ENCODE results near the gene ANKRD13B.

The ANKRD13B gene

DNA sequence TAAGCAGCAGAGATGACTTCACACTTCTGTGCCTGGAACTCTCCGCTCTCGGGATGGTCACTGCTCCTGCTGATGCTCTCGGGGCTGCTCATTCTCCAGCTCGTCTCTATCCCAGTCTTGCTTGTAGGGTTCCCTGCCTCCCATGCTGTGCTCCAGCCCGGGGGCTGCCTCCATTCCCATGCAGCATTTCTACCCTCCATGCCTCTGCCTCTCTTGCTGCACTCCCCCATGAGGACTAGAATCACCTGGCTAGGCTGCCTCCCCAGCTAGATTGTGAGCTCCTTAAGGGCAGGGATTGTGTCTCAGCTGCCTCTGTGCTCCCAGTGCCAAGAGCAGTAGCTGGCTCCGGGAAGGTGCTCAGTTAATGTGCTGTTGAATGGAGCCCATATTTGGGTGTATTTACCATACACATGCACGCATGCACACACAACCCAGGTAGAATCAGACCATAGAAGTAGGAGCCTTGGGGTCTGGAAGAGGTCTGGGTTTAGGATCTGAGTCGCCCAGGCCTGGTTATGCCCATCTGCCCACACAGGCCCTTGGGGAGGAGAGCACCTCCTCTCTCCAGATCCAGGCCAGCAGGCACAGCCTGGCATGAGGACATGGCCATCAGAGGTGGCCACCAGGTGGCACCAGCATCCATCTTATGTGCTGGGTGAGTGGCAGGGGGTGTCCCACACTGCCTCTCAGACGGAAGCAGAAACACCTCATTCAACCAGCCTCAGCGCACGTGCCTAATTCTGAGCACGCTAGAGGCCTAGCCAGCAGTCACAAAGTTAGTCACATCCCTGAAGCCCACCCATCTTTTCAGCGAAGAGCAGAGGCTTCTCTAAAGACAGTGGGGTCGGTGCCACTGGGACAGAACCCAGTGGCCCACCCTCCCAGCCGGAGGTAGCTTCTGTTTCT is 12.8 kb upstream of the ANKRD13B start:
- TF ChIP-seq ZFX (IDR thresholded peaks at IDR 0.05), result peak; percentile 26; the same call in 1 of the 2 replicates
- TF ChIP-seq, protein P1, sequence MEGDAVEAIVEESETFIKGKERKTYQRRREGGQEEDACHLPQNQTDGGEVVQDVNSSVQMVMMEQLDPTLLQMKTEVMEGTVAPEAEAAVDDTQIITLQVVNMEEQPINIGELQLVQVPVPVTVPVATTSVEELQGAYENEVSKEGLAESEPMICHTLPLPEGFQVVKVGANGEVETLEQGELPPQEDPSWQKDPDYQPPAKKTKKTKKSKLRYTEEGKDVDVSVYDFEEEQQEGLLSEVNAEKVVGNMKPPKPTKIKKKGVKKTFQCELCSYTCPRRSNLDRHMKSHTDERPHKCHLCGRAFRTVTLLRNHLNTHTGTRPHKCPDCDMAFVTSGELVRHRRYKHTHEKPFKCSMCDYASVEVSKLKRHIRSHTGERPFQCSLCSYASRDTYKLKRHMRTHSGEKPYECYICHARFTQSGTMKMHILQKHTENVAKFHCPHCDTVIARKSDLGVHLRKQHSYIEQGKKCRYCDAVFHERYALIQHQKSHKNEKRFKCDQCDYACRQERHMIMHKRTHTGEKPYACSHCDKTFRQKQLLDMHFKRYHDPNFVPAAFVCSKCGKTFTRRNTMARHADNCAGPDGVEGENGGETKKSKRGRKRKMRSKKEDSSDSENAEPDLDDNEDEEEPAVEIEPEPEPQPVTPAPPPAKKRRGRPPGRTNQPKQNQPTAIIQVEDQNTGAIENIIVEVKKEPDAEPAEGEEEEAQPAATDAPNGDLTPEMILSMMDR (conservative IDR thresholded peaks at IDR 0.05), result peak; percentile 95
- H3K27ac ChIP-seq, result peak overlapping the region; percentile 26

DNA sequence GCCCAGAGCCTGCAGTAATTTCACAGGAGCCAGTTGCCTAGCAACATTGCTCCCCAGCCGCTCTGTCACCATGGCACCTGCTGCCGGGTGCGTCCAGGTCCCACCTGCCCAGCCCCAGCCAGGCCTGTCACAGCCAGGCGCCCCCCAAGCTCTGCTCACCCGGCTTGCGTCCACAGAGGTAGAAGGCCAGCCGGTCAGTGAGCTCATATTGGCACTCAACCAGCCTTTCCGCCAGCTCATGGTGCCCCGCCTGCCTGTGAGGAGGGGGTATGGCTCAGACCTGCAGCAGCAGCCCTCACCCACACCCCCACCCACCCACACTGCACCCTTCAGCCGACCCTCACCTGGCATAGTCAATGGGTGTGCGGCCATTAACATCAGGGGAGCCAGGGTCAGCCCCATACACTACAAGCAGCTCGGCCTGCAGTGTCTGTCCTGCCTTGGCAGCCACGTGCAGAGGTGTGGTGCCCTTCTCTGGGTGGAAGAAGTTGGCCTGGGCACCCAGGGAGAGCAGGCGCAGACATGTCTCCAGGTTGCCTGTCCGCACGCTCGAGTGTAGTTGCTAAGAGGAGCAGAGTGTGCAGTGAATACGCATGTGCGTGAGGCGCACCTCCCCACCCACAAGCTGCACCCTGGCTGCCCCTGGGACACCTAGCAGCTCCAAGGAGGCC is 11.2 kb upstream of the ANKRD13B start:
- TF ChIP-seq ZFX (IDR thresholded peaks at IDR 0.05), result no peak
- TF ChIP-seq, protein P1 (conservative IDR thresholded peaks at IDR 0.05), result no peak
- no peak overlapping the region; the same call in 1 of the 2 replicates for H3K27ac ChIP-seq

DNA sequence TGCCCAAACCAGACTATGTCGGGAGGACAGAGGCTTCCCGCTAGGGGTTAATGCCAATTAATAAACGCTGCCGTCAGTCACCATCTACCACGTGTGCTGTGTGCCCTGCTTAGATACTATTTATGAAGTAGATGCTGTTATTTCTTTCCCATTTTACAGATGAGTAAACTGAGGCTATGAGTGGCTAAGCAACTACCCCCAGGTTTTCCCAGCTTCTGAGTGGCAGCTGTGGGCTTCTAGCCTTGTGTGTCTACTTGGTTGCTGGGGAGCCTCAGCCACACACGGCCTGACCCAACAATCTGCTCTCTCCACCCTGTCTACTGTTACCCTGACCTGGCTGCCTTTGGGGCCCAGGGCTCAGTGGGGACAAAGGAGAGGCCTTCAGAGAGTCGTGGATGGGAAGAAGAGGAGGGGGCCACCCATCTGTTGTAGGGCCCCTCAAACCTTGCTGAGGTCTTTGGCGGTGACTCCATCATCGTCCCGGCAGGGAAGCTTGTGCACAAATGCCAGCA is 10.6 kb upstream of the ANKRD13B start:
- TF ChIP-seq, protein P1 (conservative IDR thresholded peaks at IDR 0.05), result no peak
- TF ChIP-seq ZFX (IDR thresholded peaks at IDR 0.05), result no peak

DNA sequence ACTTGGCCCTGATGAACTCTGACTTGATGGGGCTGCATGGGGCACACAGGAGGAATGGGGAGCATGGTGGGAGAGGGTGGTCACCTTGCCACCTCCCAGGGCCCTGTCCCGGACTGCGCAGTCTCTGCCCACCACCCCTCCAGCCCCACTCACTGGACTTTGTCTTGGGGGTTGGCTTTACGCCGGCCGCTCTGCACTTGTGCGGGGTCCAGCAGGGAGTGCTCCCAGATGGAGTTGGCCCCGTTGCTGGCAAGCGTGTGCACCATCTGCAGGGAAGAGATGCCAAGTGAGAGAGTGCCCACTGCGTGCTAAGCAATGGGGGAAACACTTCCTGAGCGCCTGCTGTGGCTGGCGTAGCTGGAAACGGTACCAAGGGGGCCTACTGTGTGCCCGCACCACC is 10.2 kb upstream of the ANKRD13B start:
- no peak for TF ChIP-seq ZFX (IDR thresholded peaks at IDR 0.05)
- TF ChIP-seq, protein P1 (conservative IDR thresholded peaks at IDR 0.05), result no peak
- H3K27ac ChIP-seq, result no peak overlapping the region

More for the DNA sequence above, 10.6 kb upstream of the ANKRD13B start:
- no peak overlapping the region for H3K27ac ChIP-seq

DNA sequence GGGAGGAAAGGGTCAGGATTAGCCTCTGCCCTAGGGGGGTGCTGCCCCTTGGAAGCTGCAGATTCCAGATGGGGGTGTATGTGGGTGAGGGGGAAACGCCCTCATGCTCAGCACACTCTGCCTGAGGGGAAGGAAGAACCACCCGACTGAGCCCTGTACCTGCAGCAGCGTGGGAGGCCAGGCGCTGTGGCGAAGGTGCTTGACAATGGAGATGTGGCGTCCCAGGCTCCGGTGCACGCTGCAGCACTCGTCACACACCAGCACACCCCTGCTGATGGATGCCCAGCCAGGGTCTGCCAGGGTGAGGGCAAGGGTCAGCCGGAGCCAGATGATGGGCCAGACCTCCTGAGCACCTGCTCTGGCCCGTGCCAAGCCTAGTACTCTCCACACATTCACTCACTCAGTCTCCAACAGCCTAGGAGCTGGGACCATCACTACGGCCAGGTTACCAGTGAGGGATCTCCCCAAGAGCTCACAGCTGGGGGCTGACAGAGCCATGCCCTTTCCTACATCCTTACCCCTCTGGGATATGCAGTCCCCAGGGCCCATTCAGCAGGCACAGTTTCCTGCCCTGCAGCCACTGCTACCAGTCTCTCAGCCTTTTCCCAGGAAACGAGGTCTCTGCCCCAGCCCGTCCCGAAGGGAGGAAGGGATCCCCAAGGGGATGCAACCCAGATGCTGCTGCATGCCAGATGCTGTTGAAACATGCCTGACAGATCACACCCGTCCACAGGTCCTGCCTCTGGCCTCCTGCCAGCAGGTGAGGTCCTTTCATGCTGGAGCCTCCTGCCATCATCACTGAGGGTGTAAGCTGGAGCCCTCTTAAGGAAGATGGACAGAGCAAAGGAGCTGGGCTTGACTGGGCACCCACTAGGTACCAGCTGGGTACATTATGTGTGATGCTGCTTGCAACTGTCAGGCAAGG is 9.3 kb upstream of the ANKRD13B start:
- no peak for TF ChIP-seq ZFX (IDR thresholded peaks at IDR 0.05)
- TF ChIP-seq, protein P1 (conservative IDR thresholded peaks at IDR 0.05), result no peak
- H3K27ac ChIP-seq, result no peak overlapping the region

DNA sequence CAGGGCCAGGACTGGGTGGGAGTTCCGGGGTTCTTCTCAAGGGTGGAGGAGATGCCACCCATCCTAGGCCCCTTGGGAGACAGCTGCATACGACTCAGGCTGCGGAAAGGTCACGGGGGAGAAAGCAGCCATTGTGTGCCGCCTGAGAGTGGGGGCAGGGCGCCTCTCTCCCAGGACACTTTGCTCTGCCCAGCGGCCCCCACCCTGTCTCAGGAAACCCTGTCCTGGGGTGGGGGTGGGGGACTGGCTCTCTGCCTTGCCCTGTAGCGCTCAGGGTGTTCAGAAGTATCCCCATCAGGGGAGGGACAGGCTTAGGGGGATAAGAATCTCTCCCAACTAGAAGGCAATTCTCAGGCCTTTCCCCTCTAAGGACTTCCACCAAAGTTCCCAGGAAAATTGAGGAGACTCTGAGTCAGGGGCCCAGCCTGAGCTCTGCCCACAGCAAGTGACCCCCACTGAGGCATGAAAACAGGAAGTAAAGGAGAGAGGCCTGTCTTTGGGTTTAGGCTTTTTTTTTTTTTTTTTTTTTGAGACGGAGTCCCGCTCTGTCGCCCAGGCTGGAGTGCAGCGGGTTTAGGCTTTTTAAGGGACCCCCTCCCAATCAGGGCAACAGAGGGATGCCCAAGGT is 8.4 kb upstream of the ANKRD13B start:
- TF ChIP-seq, protein P1 (conservative IDR thresholded peaks at IDR 0.05), result no peak
- TF ChIP-seq ZFX (IDR thresholded peaks at IDR 0.05), result no peak
- no peak overlapping the region for H3K27ac ChIP-seq
